ENCODE data around the gene ITGB1BP1.

GRCh38 chr2:9406529-9407362 is 16.6 kb downstream of the ITGB1BP1 start:
- TF ChIP-seq CTCF (IDR thresholded peaks at IDR 0.05 in 2 of 3, conservative IDR thresholded peaks at IDR 0.05 in 1 of 3; ENCODE audit: insufficient read depth in 2 of 3, low read depth in 1 of 3, low read length in 3 of 3) (no peak), HDAC1 (IDR thresholded peaks at IDR 0.05) (no peak), POLR2AphosphoS5 (IDR thresholded peaks at IDR 0.05; ENCODE audit: control insufficient read depth, insufficient read depth, low read depth, low read length) (no peak), CHD2 (IDR thresholded peaks at IDR 0.05; ENCODE audit: low read depth, low read length) (no peak), CREB1 (IDR thresholded peaks at IDR 0.05) (no peak), CREB1 (CRISPR knock-in tag; IDR thresholded peaks at IDR 0.05) (no peak), ZNF75A (CRISPR knock-in tag; IDR thresholded peaks at IDR 0.05) (no peak), PBX2 (CRISPR knock-in tag; IDR thresholded peaks at IDR 0.05; ENCODE audit: low read depth) (no peak), PBX2 (tag; conservative IDR thresholded peaks at IDR 0.05; ENCODE audit: low read depth) (no peak), SIN3A (IDR thresholded peaks at IDR 0.05; ENCODE audit: borderline replicate concordance in 2 of 2, control insufficient read depth in 1 of 2, low read depth in 2 of 2, low read length in 2 of 2) (no peak), NCOA1 (IDR thresholded peaks at IDR 0.05; ENCODE audit: low read depth) (no peak), ZNF785 (CRISPR knock-in tag; IDR thresholded peaks at IDR 0.05) (no peak)
- TF ChIP-seq, protein P1, sequence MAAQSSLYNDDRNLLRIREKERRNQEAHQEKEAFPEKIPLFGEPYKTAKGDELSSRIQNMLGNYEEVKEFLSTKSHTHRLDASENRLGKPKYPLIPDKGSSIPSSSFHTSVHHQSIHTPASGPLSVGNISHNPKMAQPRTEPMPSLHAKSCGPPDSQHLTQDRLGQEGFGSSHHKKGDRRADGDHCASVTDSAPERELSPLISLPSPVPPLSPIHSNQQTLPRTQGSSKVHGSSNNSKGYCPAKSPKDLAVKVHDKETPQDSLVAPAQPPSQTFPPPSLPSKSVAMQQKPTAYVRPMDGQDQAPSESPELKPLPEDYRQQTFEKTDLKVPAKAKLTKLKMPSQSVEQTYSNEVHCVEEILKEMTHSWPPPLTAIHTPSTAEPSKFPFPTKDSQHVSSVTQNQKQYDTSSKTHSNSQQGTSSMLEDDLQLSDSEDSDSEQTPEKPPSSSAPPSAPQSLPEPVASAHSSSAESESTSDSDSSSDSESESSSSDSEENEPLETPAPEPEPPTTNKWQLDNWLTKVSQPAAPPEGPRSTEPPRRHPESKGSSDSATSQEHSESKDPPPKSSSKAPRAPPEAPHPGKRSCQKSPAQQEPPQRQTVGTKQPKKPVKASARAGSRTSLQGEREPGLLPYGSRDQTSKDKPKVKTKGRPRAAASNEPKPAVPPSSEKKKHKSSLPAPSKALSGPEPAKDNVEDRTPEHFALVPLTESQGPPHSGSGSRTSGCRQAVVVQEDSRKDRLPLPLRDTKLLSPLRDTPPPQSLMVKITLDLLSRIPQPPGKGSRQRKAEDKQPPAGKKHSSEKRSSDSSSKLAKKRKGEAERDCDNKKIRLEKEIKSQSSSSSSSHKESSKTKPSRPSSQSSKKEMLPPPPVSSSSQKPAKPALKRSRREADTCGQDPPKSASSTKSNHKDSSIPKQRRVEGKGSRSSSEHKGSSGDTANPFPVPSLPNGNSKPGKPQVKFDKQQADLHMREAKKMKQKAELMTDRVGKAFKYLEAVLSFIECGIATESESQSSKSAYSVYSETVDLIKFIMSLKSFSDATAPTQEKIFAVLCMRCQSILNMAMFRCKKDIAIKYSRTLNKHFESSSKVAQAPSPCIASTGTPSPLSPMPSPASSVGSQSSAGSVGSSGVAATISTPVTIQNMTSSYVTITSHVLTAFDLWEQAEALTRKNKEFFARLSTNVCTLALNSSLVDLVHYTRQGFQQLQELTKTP (IDR thresholded peaks at IDR 0.05; ENCODE audit: low read depth in 1 of 2, partially characterized antibody in 2 of 2): no peak
- TF ChIP-seq, protein P2, sequence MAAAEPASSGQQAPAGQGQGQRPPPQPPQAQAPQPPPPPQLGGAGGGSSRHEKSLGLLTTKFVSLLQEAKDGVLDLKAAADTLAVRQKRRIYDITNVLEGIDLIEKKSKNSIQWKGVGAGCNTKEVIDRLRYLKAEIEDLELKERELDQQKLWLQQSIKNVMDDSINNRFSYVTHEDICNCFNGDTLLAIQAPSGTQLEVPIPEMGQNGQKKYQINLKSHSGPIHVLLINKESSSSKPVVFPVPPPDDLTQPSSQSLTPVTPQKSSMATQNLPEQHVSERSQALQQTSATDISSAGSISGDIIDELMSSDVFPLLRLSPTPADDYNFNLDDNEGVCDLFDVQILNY (CRISPR knock-in tag; IDR thresholded peaks at IDR 0.05): no peak
- TF ChIP-seq, protein P3, sequence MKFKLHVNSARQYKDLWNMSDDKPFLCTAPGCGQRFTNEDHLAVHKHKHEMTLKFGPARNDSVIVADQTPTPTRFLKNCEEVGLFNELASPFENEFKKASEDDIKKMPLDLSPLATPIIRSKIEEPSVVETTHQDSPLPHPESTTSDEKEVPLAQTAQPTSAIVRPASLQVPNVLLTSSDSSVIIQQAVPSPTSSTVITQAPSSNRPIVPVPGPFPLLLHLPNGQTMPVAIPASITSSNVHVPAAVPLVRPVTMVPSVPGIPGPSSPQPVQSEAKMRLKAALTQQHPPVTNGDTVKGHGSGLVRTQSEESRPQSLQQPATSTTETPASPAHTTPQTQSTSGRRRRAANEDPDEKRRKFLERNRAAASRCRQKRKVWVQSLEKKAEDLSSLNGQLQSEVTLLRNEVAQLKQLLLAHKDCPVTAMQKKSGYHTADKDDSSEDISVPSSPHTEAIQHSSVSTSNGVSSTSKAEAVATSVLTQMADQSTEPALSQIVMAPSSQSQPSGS (CRISPR knock-in tag; IDR thresholded peaks at IDR 0.05): no peak
